ENCODE data around the gene ADCYAP1R1.

- TF ChIP-seq CTCF (IDR thresholded peaks at IDR 0.05) (no peak), POLR2A (IDR thresholded peaks at IDR 0.05) (no peak), EP300 (IDR thresholded peaks at IDR 0.05) (no peak)
Observed at GRCh38 chr7:31014826-31015225, 37.3 kb upstream of the ADCYAP1R1 start.

All from tibial nerve (tissue), 4 donors.